Measurements from ENCODE around the gene MAPRE3. TPM values are rescaled to one million over a fixed set of nuclear protein-coding genes. Genes with fewer than 3 reads are reported as not detected.
A peak's percentile ranks its signal among the peaks of the same experiment; 100 is the strongest.

The MAPRE3 gene
- total RNA-seq, 1 donor from 2014 or later = 14.4 TPM

GRCh38 chr2:27009716-27010115, 39.3 kb downstream of the MAPRE3 start:
- Mint-ChIP-seq H3K9me3 (no peaks in the 10 kb centered on the region), H3K4me3 (no peak overlapping the region), H3K27ac (no peak overlapping the region), H3K4me1 (ENCODE audit: unreplicated experiment) (no peaks in the 10 kb centered on the region), H3K27me3 (no peaks in the 10 kb centered on the region), H3K36me3 (no peaks in the 10 kb centered on the region)
- TF ChIP-seq CTCF (conservative IDR thresholded peaks at IDR 0.05) = no peak
- DNase-seq (ENCODE audit: extremely low spot score, unreplicated experiment) = no peak

- no peaks in the 10 kb centered on the region for H3K27me3 Mint-ChIP-seq
- H3K27ac Mint-ChIP-seq = no peak overlapping the region
- H3K36me3 Mint-ChIP-seq = no peaks in the 10 kb centered on the region
- no peak overlapping the region for H3K4me3 Mint-ChIP-seq
- DNase-seq (ENCODE audit: extremely low spot score, unreplicated experiment) = no peak
- H3K4me1 Mint-ChIP-seq (ENCODE audit: unreplicated experiment) = no peaks in the 10 kb centered on the region
- no peaks in the 10 kb centered on the region for H3K9me3 Mint-ChIP-seq
- TF ChIP-seq CTCF (conservative IDR thresholded peaks at IDR 0.05) = no peak
Observed at GRCh38 chr2:27010139-27010538, 39.7 kb downstream of the MAPRE3 start.

- H3K4me1 Mint-ChIP-seq (ENCODE audit: unreplicated experiment) = peaks cover 6% of the 10 kb centered on the region
- no peaks in the 10 kb centered on the region for H3K9me3 Mint-ChIP-seq
- no peak overlapping the region for H3K4me3 Mint-ChIP-seq
- no peak for TF ChIP-seq CTCF (conservative IDR thresholded peaks at IDR 0.05)
- no peaks in the 10 kb centered on the region for H3K27me3 Mint-ChIP-seq
- H3K27ac Mint-ChIP-seq = no peak overlapping the region
- no peaks in the 10 kb centered on the region for H3K36me3 Mint-ChIP-seq
- DNase-seq (ENCODE audit: extremely low spot score, unreplicated experiment) = no peak
Observed at GRCh38 chr2:27013738-27014137, 43.3 kb downstream of the MAPRE3 start.

GRCh38 chr2:27014771-27015433, 44.5 kb downstream of the MAPRE3 start:
- no peaks in the 10 kb centered on the region for H3K9me3 Mint-ChIP-seq
- no peaks in the 10 kb centered on the region for H3K36me3 Mint-ChIP-seq
- peaks cover 12% of the 10 kb centered on the region for H3K4me1 Mint-ChIP-seq (ENCODE audit: unreplicated experiment)
- H3K27ac Mint-ChIP-seq = no peak overlapping the region
- no peak for DNase-seq (ENCODE audit: extremely low spot score, unreplicated experiment)
- TF ChIP-seq CTCF (conservative IDR thresholded peaks at IDR 0.05) = no peak
- no peaks in the 10 kb centered on the region for H3K27me3 Mint-ChIP-seq
- H3K4me3 Mint-ChIP-seq = no peak overlapping the region

GRCh38 chr2:27016801-27017325, 46.4 kb downstream of the MAPRE3 start:
- TF ChIP-seq CTCF (conservative IDR thresholded peaks at IDR 0.05) = peak; percentile 83
- no peaks in the 10 kb centered on the region for H3K36me3 Mint-ChIP-seq
- DNase-seq (ENCODE audit: extremely low spot score, unreplicated experiment) = no peak
- peaks cover 29% of the 10 kb centered on the region for H3K4me1 Mint-ChIP-seq (ENCODE audit: unreplicated experiment)
- H3K4me3 Mint-ChIP-seq = no peak overlapping the region
- H3K27me3 Mint-ChIP-seq = no peaks in the 10 kb centered on the region
- no peak overlapping the region for H3K27ac Mint-ChIP-seq
- no peaks in the 10 kb centered on the region for H3K9me3 Mint-ChIP-seq

Data from type B pancreatic cell (in vitro differentiated cells).